H9 (cell line): ENCODE results near the gene CHRNA10. TPM values are rescaled to one million over a fixed set of nuclear protein-coding genes. Genes with fewer than 3 reads are reported as not detected.

Source experiments
- DNase-seq: peaks from one replicate; pipeline ENCODE4 v3.0.0-alpha.2; 2017
- H2AFZ ChIP-seq: one replicate; pipeline ENCODE4 v1.6.1; 2013; ENCODE audit warnings: mild to moderate bottlenecking, low read length, control low read depth, moderate library complexity
- H2AK5ac ChIP-seq: 2 replicates; pipeline ENCODE4 v1.6.1; 2013; ENCODE audit warnings: low read length, control low read depth, mixed read lengths; ENCODE audit not compliant: insufficient read length
- H2BK120ac ChIP-seq: one replicate; pipeline ENCODE4 v1.6.1; 2013; ENCODE audit warnings: low read depth, mild to moderate bottlenecking, low read length, control low read depth, inconsistent platforms; ENCODE audit not compliant: poor library complexity, severe bottlenecking
- H2BK12ac ChIP-seq: 2 replicates; pipeline ENCODE4 v1.6.1; 2013; ENCODE audit warnings: low read length, control low read depth, mixed read lengths, low read depth; ENCODE audit not compliant: insufficient read length
- H2BK15ac ChIP-seq: 2 replicates; pipeline ENCODE4 v1.6.1; 2013; ENCODE audit warnings: low read depth, low read length, control low read depth
- H2BK20ac ChIP-seq: one replicate; pipeline ENCODE4 v1.6.1; 2013; ENCODE audit warnings: low read depth, mild to moderate bottlenecking, low read length, control low read depth, inconsistent platforms; ENCODE audit not compliant: poor library complexity, severe bottlenecking
- H2BK5ac ChIP-seq: 2 replicates; pipeline ENCODE4 v1.6.1; 2013; ENCODE audit warnings: low read length, control low read depth, mixed read lengths; ENCODE audit not compliant: insufficient read length
- H3K14ac ChIP-seq: 2 replicates; pipeline ENCODE4 v1.6.1; 2013; ENCODE audit warnings: low read length, control low read depth; ENCODE audit not compliant: insufficient read depth
- H3K18ac ChIP-seq: 2 replicates; pipeline ENCODE4 v1.6.1; 2013; ENCODE audit warnings: low read depth, mild to moderate bottlenecking, mixed read lengths, low read length, control low read depth; ENCODE audit not compliant: insufficient read length
- H3K23ac ChIP-seq: 2 replicates; pipeline ENCODE4 v1.6.1; 2013; ENCODE audit warnings: low read length, control low read depth, mixed read lengths, low read depth; ENCODE audit not compliant: insufficient read length
- H3K23me2 ChIP-seq: 2 replicates; pipeline ENCODE4 v1.6.1; 2013; ENCODE audit warnings: low read depth, mild to moderate bottlenecking, mixed read lengths, low read length, control low read depth; ENCODE audit not compliant: insufficient read length, poor library complexity, severe bottlenecking
- H3K27ac ChIP-seq: 2 replicates; pipeline ENCODE4 v1.5.1; 2013; ENCODE audit warnings: low read length, control low read depth, mixed read lengths, low read depth; ENCODE audit not compliant: insufficient read length
- H3K27me3 ChIP-seq: 2 replicates; pipeline ENCODE4 v1.6.1; 2013; ENCODE audit warnings: low read length, control low read depth, inconsistent platforms; ENCODE audit not compliant: insufficient read depth
- H3K4ac ChIP-seq: 2 replicates; pipeline ENCODE4 v1.6.1; 2013; ENCODE audit warnings: low read depth, mild to moderate bottlenecking, control low read depth, inconsistent platforms, low read length, moderate library complexity
- H3K4me1 ChIP-seq: 2 replicates; pipeline ENCODE4 v1.6.1; 2013; ENCODE audit warnings: low read length, control low read depth, inconsistent platforms; ENCODE audit not compliant: insufficient read depth
- H3K4me2 ChIP-seq: 2 replicates; pipeline ENCODE4 v1.6.1; 2013; ENCODE audit warnings: low read length, control low read depth, mixed read lengths; ENCODE audit not compliant: insufficient read length, insufficient read depth
- H3K56ac ChIP-seq: 2 replicates; pipeline ENCODE4 v1.6.1; 2013; ENCODE audit warnings: low read depth, mild to moderate bottlenecking, mixed read lengths, low read length, control low read depth; ENCODE audit not compliant: insufficient read length
- H3K79me1 ChIP-seq: 2 replicates; pipeline ENCODE4 v1.6.1; 2013; ENCODE audit warnings: low read depth, mild to moderate bottlenecking, moderate library complexity, low read length, control low read depth, inconsistent platforms; ENCODE audit not compliant: insufficient read depth, poor library complexity, severe bottlenecking
- H3K79me2 ChIP-seq: 2 replicates; pipeline ENCODE4 v1.6.1; 2013; ENCODE audit warnings: low read length, control low read depth, inconsistent platforms; ENCODE audit not compliant: insufficient read depth
- H3K9ac ChIP-seq: 2 replicates; pipeline ENCODE4 v1.6.1; 2013; ENCODE audit warnings: low read length, control low read depth, mixed read lengths; ENCODE audit not compliant: insufficient read length; ENCODE audit errors: extremely low read depth
- H3K9me3 ChIP-seq: one replicate; pipeline ENCODE4 v1.6.1; 2013; ENCODE audit warnings: low read depth, low read length, inconsistent platforms; ENCODE audit not compliant: control insufficient read depth
- H3T11ph ChIP-seq: one replicate; pipeline ENCODE4 v1.6.1; 2013; ENCODE audit warnings: mild to moderate bottlenecking, low read length, control low read depth, inconsistent platforms
- H4K20me1 ChIP-seq: one replicate; pipeline ENCODE4 v1.6.1; 2013; ENCODE audit not compliant: control insufficient read depth, insufficient read length, insufficient read depth
- H4K5ac ChIP-seq: 2 replicates; pipeline ENCODE4 v1.6.1; 2013; ENCODE audit warnings: low read depth, mild to moderate bottlenecking, mixed read lengths, low read length, control low read depth; ENCODE audit not compliant: insufficient read length
- H4K8ac ChIP-seq: replicated peaks from 2 replicates; pipeline ENCODE4 v1.6.1; 2013; ENCODE audit warnings: low read length, control low read depth, mixed read lengths, low read depth; ENCODE audit not compliant: insufficient read length
- H4K91ac ChIP-seq: 2 replicates; pipeline ENCODE4 v1.6.1; 2013; ENCODE audit warnings: low read depth, mild to moderate bottlenecking, moderate library complexity, mixed read lengths, low read length, control low read depth; ENCODE audit not compliant: insufficient read length
- H3K27ac Mint-ChIP-seq, 3 experiments: 2 replicates in 2 of 3; 3 replicates in 1 of 3; pipeline ENCODE4 v1.8.0; 2020 to 2021; ENCODE audit warnings: mixed read lengths in 3 of 3, mild to moderate bottlenecking in 1 of 3, moderate library complexity in 1 of 3
- H3K27me3 Mint-ChIP-seq: 2 replicates; pipeline ENCODE4 v1.8.0; 2021; ENCODE audit warnings: low read depth, mild to moderate bottlenecking, moderate library complexity, mixed read lengths
- H3K36me3 Mint-ChIP-seq, 3 experiments: 2 replicates in 2 of 3; 3 replicates in 1 of 3; pipeline ENCODE4 v1.8.0; 2020 to 2021; ENCODE audit warnings: low read depth in 3 of 3, mixed read lengths in 3 of 3; ENCODE audit not compliant: insufficient read depth in 1 of 3
- H3K4me1 Mint-ChIP-seq, 2 experiments: 2 replicates each; pipeline ENCODE4 v1.8.0; 2020; ENCODE audit warnings: mixed read lengths in 2 of 2
- H3K4me3 Mint-ChIP-seq, 2 experiments: 2 replicates in 1 of 2; 3 replicates in 1 of 2; pipeline ENCODE4 v1.8.0; 2020 to 2021; ENCODE audit warnings: mild to moderate bottlenecking in 2 of 2, mixed read lengths in 2 of 2, moderate library complexity in 1 of 2
- H3K9me3 Mint-ChIP-seq, 2 experiments: 2 replicates in 1 of 2; 3 replicates in 1 of 2; pipeline ENCODE4 v1.8.0; 2020; ENCODE audit warnings: mild to moderate bottlenecking in 2 of 2, mixed read lengths in 2 of 2, moderate library complexity in 1 of 2
- CTCF ChIP-seq: fragments of 200-600 bp; sonication (generic); conservative IDR thresholded peaks from 3 replicates; pipeline ENCODE4 v1.8.0; 2021; ENCODE audit warnings: antibody characterized with exemption, mild to moderate bottlenecking
- WGBS: extraction: QIAGEN DNeasy Blood & Tissue Kit; methylation state at CpG from one replicate; pipeline ENCODE4 v1.1.7; 2013; ENCODE audit warnings: missing lambda C conversion rate, low lambda C conversion rate, mixed read lengths; ENCODE audit not compliant: insufficient read length; ENCODE audit errors: extremely low coverage; 5-methylcytosine and 5-hydroxymethylcytosine counted together
- total RNA-seq: library from RNA; stranded (reverse); gene quantifications from 2 replicates; pipeline ENCODE4 v1.2.1, GENCODE V29; 2021

The CHRNA10 gene
- total RNA-seq, 1 experiment from 2014 or later = 2.4 TPM

- Histone ChIP-seq H3K4ac (no peak overlapping the region), H3K79me1 (no peaks in the 10 kb centered on the region), H3K18ac (no peak overlapping the region), H2BK20ac (no peak overlapping the region), H2BK120ac (no peak overlapping the region), H2AK5ac (no peak overlapping the region), H3K4me2 (no peak overlapping the region), H4K5ac (no peak overlapping the region), H3K9ac (no peak overlapping the region), H3K56ac (no peak overlapping the region), H4K20me1 (no peaks in the 10 kb centered on the region), H4K8ac (no peak overlapping the region), H4K91ac (no peak overlapping the region), H3K79me2 (no peaks in the 10 kb centered on the region), H2BK5ac (no peak overlapping the region), H3K27me3 (no peaks in the 10 kb centered on the region), H3K14ac (no peak overlapping the region), H2BK12ac (no peak overlapping the region), H3K9me3 (no peaks in the 10 kb centered on the region), H2BK15ac (no peak overlapping the region), H3K27ac (no peak overlapping the region), H3K23me2 (no peaks in the 10 kb centered on the region), H3T11ph (no peak overlapping the region), H3K23ac (no peak overlapping the region), H3K4me1 (no peaks in the 10 kb centered on the region), H2AFZ (no peak overlapping the region)
- Mint-ChIP-seq H3K4me3 (no peak overlapping the region), H3K27ac (no peak overlapping the region), H3K36me3 (peaks cover 45 to 89% (median 77%) of the 10 kb centered on the region in 3 experiments), H3K9me3 (no peaks in the 10 kb centered on the region), H3K27me3 (no peaks in the 10 kb centered on the region), H3K4me1 (no peaks in the 10 kb centered on the region)
- no peak for TF ChIP-seq CTCF
- WGBS = no CpG with 5 or more reads among the region's 2 CpGs
- DNase-seq = no peak
Observed at GRCh38 chr11:3684819-3685172, 13.6 kb upstream of the CHRNA10 start.
